Thyroid gland (tissue), 4 donors: ENCODE results near the gene PAX6. TPM values are rescaled to one million over a fixed set of nuclear protein-coding genes. Genes with fewer than 3 reads are reported as not detected.
A peak's percentile ranks its signal among the peaks of the same experiment; 100 is the strongest.

Source experiments
- DNase-seq, 2 donors: peaks; one replicate each; pipeline ENCODE4 v3.0.0-alpha.2; 2019
- H3K27ac ChIP-seq, 3 donors: fragments of 200-600 bp; sonication (generic); 1 replicate in 2 of 3; 2 replicates in 1 of 3; pipeline ENCODE4 v1.5.1; 2016 to 2019; ENCODE audit warnings: mild to moderate bottlenecking in 1 of 3, moderate library complexity in 1 of 3
- H3K27me3 ChIP-seq: fragments of 200-600 bp; sonication (generic); one replicate; pipeline ENCODE4 v1.5.1; 2019
- H3K36me3 ChIP-seq, 2 donors: fragments of 200-600 bp; sonication (generic); one replicate each; pipeline ENCODE4 v1.5.1; 2016 to 2019
- H3K4me1 ChIP-seq, 2 donors: fragments of 200-600 bp; sonication (generic); one replicate each; pipeline ENCODE4 v1.5.1; 2017 to 2019
- H3K4me3 ChIP-seq, 3 donors: fragments of 200-600 bp; sonication (generic); replicated peaks in 1 of 3; 1 replicate in 2 of 3; 2 replicates in 1 of 3; pipeline ENCODE4 v1.5.1; 2016; ENCODE audit warnings: mild to moderate bottlenecking in 1 of 3
- H3K9me3 ChIP-seq: fragments of 200-600 bp; sonication (generic); one replicate; pipeline ENCODE4 v1.5.1; 2017
- CTCF ChIP-seq, 6 experiments: fragments of 200-600 bp in 3 of 6; fragments of 450-650 bp in 3 of 6; sonication (generic) in 3 of 6; IDR thresholded peaks; one replicate each; pipeline ENCODE4 v1.5.1; 2016 to 2019; ENCODE audit warnings: antibody characterized with exemption in 6 of 6, mild to moderate bottlenecking in 2 of 6, inconsistent platforms in 1 of 6, moderate library complexity in 1 of 6
- POLR2A ChIP-seq, 2 donors: fragments of 450-650 bp; IDR thresholded peaks; one replicate each; pipeline ENCODE4 v1.6.1; 2017; ENCODE audit warnings: antibody characterized with exemption in 2 of 2, mild to moderate bottlenecking in 2 of 2, moderate library complexity in 1 of 2
- WGBS, 2 donors: methylation state at CpG; one replicate each; pipeline ENCODE4 v1.1.5; 2017; 5-methylcytosine and 5-hydroxymethylcytosine counted together
- intact Hi-C: fragments of 100-400 bp; cut with DNase I; formaldehyde crosslinking; loops from one replicate; pipeline ENCODE4 v1.15.1; 2023
- total RNA-seq, 4 donors: library from RNA; depleted of rRNA; stranded (reverse); fragments of >200 nt; gene quantifications; one replicate each; pipeline ENCODE4 v1.2.3, GENCODE V29; 2016

The PAX6 gene
- total RNA-seq, 4 donors from 2014 or later, result not detected

GRCh38 chr11:31813391-31814175, 2.5 kb upstream of the PAX6 start:
- TF ChIP-seq CTCF (IDR thresholded peaks at IDR 0.05) (no peak), POLR2A (IDR thresholded peaks at IDR 0.05) (no peak)
- intact Hi-C loops, result loop anchor here (5.0 kb wide), 1 partner anchor 56 kb away; no protein-coding TSS in a partner anchor
- Histone ChIP-seq H3K9me3 (no peaks in the 10 kb centered on the region), H3K36me3 (no peaks in the 10 kb centered on the region), H3K27me3 (peaks cover 94% of the 10 kb centered on the region), H3K4me1 (peaks cover 61 to 92% of the 10 kb centered on the region in 2 donors), H3K4me3 (no peak overlapping the region), H3K27ac (no peak overlapping the region)
- DNase-seq, result no peak
- WGBS, 2 donors, result 5 to 7% methylated on average over 27 to 28 of the region's 35 CpGs

GRCh38 chr11:31812383-31813381, 1.6 kb upstream of the PAX6 start:
- WGBS, 2 donors, result 5 to 8% methylated on average over 32 to 44 of the region's 63 CpGs
- H3K27ac ChIP-seq, result no peak overlapping the region
- H3K4me1 ChIP-seq, result peaks cover 56 to 85% of the 10 kb centered on the region in 2 donors
- peaks cover 95% of the 10 kb centered on the region for H3K27me3 ChIP-seq
- no peaks in the 10 kb centered on the region for H3K9me3 ChIP-seq
- DNase-seq, result no peak
- no peaks in the 10 kb centered on the region for H3K36me3 ChIP-seq
- H3K4me3 ChIP-seq, result peak overlapping the region in 1 of 3 donors; percentile 32
- intact Hi-C loops, result loop anchor here (5.0 kb wide), 1 partner anchor 55 kb away; no protein-coding TSS in a partner anchor
- no peak for TF ChIP-seq CTCF (IDR thresholded peaks at IDR 0.05)
- TF ChIP-seq POLR2A (IDR thresholded peaks at IDR 0.05), result no peak

- DNase-seq, result peak in 1 of 2 donors; percentile 25
- H3K9me3 ChIP-seq, result no peaks in the 10 kb centered on the region
- intact Hi-C loops, result loop anchor here (5.0 kb wide), 1 partner anchor 53 kb away; no protein-coding TSS in a partner anchor
- no peak overlapping the region for H3K27ac ChIP-seq
- peak overlapping the region in 1 of 3 donors; percentile 25 for H3K4me3 ChIP-seq
- no peaks in the 10 kb centered on the region for H3K36me3 ChIP-seq
- 4 to 6% methylated on average over 36 to 45 of the region's 91 CpGs for WGBS, 2 donors
- H3K27me3 ChIP-seq, result peaks cover 93% of the 10 kb centered on the region
- H3K4me1 ChIP-seq, result peaks cover 38 to 71% of the 10 kb centered on the region in 2 donors
- TF ChIP-seq CTCF (IDR thresholded peaks at IDR 0.05) (no peak), POLR2A (IDR thresholded peaks at IDR 0.05) (no peak)
Observed at GRCh38 chr11:31809857-31810778, 1.0 kb downstream of the PAX6 start.

GRCh38 chr11:31809541-31809856, 1.6 kb downstream of the PAX6 start:
- H3K27ac ChIP-seq, result no peak overlapping the region
- intact Hi-C loops, result no loop called here
- peaks cover 93% of the 10 kb centered on the region for H3K27me3 ChIP-seq
- TF ChIP-seq CTCF (IDR thresholded peaks at IDR 0.05) (no peak), POLR2A (IDR thresholded peaks at IDR 0.05) (no peak)
- no peak for DNase-seq
- H3K4me1 ChIP-seq, result peaks cover 41 to 71% of the 10 kb centered on the region in 2 donors
- WGBS, 2 donors, result 20 to 26% methylated on average over 6 of the region's 6 CpGs
- no peaks in the 10 kb centered on the region for H3K36me3 ChIP-seq
- H3K9me3 ChIP-seq, result no peaks in the 10 kb centered on the region
- H3K4me3 ChIP-seq, result no peak overlapping the region
